Calu3 (cell line): ENCODE results near the gene MPIG6B. TPM values are rescaled to one million over a fixed set of nuclear protein-coding genes. Genes with fewer than 3 reads are reported as not detected.

Source experiments
- BruUV-seq: library from RNA; stranded (reverse); fragments of 400-500 nt; replicated peaks from 2 replicates; lab custom pipeline; 2021; lab: Mats Ljungman, UMichigan
- CTCF ChIA-PET: fragments of 300-600 bp; sonication (Branson Sonifier 250); formaldehyde crosslinking; loops from one replicate; lab custom pipeline; 2022; ENCODE audit warnings: antibody characterized with exemption; lab: Charles Lee
- DNase-seq: peaks from one replicate; pipeline ENCODE4 v3.0.0; 2022
- H3K27ac Mint-ChIP-seq: one replicate; pipeline ENCODE4 v1.8.0; 2022; ENCODE audit warnings: mixed read lengths; ENCODE audit not compliant: unreplicated experiment
- H3K27me3 Mint-ChIP-seq: one replicate; pipeline ENCODE4 v1.8.0; 2022; ENCODE audit warnings: mixed read lengths; ENCODE audit not compliant: unreplicated experiment
- H3K36me3 Mint-ChIP-seq: one replicate; pipeline ENCODE4 v1.8.0; 2022; ENCODE audit warnings: mild to moderate bottlenecking, moderate library complexity, mixed read lengths; ENCODE audit not compliant: insufficient read depth, unreplicated experiment
- H3K4me1 Mint-ChIP-seq: one replicate; pipeline ENCODE4 v1.8.0; 2022; ENCODE audit warnings: mild to moderate bottlenecking, low read depth, mixed read lengths; ENCODE audit not compliant: unreplicated experiment
- H3K4me3 Mint-ChIP-seq: one replicate; pipeline ENCODE4 v1.8.0; 2022; ENCODE audit warnings: mild to moderate bottlenecking, low read depth, moderate library complexity, mixed read lengths; ENCODE audit not compliant: unreplicated experiment
- H3K9me3 Mint-ChIP-seq: one replicate; pipeline ENCODE4 v1.8.0; 2022; ENCODE audit warnings: low read depth, mixed read lengths; ENCODE audit not compliant: unreplicated experiment
- CTCF ChIP-seq: fragments of 200-600 bp; IDR thresholded peaks from one replicate; pipeline ENCODE4 v1.8.0; 2022; ENCODE audit warnings: antibody characterized with exemption; ENCODE audit not compliant: unreplicated experiment
- intact Hi-C: fragments of 100-400 bp; cut with micrococcal nuclease; formaldehyde crosslinking; loops from one replicate; pipeline ENCODE4 v1.10.0; 2022; ENCODE audit not compliant: unreplicated experiment
- total RNA-seq: library from RNA; stranded (reverse); gene quantifications from 2 replicates; pipeline ENCODE4 v1.2.3, GENCODE V29; 2022

Gene MPIG6B
- total RNA-seq, 1 experiment from 2014 or later, result not detected

DNA sequence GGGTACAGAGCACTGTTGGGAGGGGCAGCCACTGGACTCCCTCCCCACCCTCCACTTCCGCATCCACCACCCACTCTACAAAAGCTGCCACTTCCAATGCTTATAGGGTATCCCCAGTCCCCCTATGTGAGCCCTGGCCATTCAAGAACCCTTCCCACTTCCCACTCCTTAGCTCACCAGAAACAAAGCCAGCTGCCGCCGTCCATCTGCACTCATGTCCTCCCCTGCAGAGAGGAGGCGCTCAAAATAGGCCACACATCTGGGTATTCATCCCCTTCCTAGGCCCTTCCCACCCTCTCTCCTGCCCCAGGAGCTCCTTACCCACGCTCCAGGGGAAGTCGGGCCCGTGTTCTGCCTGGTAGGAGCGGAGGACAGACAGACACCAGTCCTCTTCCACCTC lies 35.9 kb upstream of the MPIG6B start:
- CTCF ChIA-PET, result no interaction called here
- BruUV-seq, result no TSS peak
- peaks cover 44% of the 10 kb centered on the region for H3K36me3 Mint-ChIP-seq
- DNase-seq, result no peak
- no peak for TF ChIP-seq CTCF
- H3K4me3 Mint-ChIP-seq, result no peak overlapping the region
- H3K9me3 Mint-ChIP-seq, result no peaks in the 10 kb centered on the region
- H3K27me3 Mint-ChIP-seq, result no peaks in the 10 kb centered on the region
- intact Hi-C loops, result no loop called here
- peaks cover 25% of the 10 kb centered on the region for H3K4me1 Mint-ChIP-seq
- no peak overlapping the region for H3K27ac Mint-ChIP-seq

DNA sequence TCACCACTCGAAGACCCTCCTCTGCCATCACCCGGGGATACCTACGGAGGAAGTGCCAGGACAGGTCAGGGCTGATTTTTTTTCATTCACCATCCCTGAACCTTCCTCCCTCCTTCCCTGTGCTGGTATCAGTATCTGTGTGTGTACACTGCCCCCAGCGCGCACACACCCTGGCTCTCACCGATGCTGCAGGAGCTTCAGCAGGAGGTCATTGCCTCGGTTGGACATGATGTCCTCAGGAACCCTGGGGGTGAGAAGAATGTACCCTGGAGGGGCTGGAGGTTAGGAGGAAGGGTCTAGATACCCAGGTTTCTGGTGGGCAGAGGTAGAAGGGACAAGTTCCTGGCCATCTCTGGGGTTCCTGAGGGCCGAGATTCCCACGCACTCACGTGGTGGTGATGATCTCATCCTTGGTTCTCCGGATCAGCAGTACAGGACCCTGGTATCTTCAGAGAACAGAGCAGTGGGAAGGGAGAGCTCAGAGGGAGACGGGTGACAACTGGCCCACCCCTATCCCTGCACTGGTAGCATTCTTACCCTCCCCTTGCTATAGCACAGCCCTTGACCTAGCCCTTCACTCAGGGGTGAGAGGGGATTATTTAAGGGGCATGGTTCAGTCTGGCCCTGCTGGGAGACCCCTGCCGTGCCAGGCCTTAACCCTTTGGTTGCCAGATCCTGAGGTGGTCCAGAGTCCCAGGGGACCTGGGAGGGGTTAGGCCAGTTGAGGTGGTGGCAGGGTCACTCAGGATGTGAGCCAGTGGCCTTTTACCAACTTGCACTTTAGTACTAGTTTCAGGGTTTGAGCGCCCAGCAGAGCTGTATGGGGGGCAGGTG lies 35.1 kb upstream of the MPIG6B start:
- Mint-ChIP-seq H3K27ac (no peak overlapping the region), H3K9me3 (no peaks in the 10 kb centered on the region), H3K4me1 (peaks cover 22% of the 10 kb centered on the region), H3K36me3 (peaks cover 45% of the 10 kb centered on the region), H3K27me3 (no peaks in the 10 kb centered on the region), H3K4me3 (no peak overlapping the region)
- no TSS peak for BruUV-seq
- TF ChIP-seq CTCF, result no peak
- no peak for DNase-seq
- CTCF ChIA-PET, result no interaction called here
- intact Hi-C loops, result no loop called here

DNA sequence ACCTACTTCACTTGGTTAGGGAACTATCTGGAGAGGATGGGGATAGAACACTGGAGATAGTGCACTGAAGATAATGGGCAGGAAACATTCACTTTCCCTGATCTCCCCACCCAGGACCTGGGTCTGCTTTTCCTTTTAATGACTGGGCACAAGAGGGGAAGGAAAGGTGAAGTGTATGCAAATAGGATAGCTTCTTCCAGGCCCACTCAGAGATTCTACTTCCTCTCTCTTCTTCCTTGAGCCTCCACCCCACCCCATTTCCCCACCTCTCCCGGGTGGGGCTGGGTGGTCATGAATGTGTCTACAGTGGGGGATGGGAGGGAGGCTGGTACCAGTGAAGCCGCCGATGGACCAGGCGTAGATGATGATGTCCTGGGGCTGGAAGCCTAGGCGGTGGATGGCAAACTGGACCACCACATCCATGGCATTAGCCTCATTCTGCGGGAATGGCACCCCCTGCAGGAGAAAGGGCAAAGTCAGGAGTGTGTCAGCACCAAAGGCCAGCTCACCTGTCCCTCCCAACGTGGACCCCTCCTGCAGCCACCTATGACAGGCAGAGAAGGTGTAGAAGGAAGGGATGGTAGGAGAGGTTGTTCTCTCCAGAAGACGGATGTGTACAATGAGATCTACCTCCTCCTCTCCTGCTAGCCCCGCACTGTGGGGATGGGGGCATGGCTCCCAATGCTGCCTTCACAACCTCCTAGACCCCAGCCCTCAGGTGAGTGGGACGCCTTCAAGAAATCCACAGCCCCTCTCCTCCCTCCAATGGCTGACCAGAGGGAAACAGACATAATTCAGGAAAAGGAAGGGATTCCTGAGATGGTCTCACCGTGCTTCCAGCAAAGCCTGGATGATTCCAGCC lies 33.7 kb upstream of the MPIG6B start:
- H3K36me3 Mint-ChIP-seq, result peaks cover 46% of the 10 kb centered on the region
- intact Hi-C loops, result no loop called here
- CTCF ChIA-PET, result interaction anchor here (1.0 to 2.6 kb wide), 7 partner anchors 8 to 86 kb away, joined by 3 to 8 read pairs (median 4); partner anchors contain the start of genes LY6G5C and MSH5

More for the DNA sequence above, 33.7 kb upstream of the MPIG6B start:
- peaks cover 16% of the 10 kb centered on the region for H3K4me1 Mint-ChIP-seq
- TF ChIP-seq CTCF, result peak; percentile 44
- no peak overlapping the region for H3K27ac Mint-ChIP-seq
- BruUV-seq, result no TSS peak
- DNase-seq, result peak; percentile 43
- no peaks in the 10 kb centered on the region for H3K27me3 Mint-ChIP-seq
- no peak overlapping the region for H3K4me3 Mint-ChIP-seq
- H3K9me3 Mint-ChIP-seq, result no peaks in the 10 kb centered on the region
